AML-193 (cell line): ENCODE data around the gene SMIM12.
"Not testable (repeated sequence)": the region's sequence is repeated elsewhere in the genome, so short reads cannot be mapped to it uniquely, and the experiment has no call there.

Experiments used
- DNase-seq, 2 experiments: peaks; one replicate each; lab custom pipeline; 2025; lab: John Stamatoyannopoulos, UW

The SMIM12 gene

DNA sequence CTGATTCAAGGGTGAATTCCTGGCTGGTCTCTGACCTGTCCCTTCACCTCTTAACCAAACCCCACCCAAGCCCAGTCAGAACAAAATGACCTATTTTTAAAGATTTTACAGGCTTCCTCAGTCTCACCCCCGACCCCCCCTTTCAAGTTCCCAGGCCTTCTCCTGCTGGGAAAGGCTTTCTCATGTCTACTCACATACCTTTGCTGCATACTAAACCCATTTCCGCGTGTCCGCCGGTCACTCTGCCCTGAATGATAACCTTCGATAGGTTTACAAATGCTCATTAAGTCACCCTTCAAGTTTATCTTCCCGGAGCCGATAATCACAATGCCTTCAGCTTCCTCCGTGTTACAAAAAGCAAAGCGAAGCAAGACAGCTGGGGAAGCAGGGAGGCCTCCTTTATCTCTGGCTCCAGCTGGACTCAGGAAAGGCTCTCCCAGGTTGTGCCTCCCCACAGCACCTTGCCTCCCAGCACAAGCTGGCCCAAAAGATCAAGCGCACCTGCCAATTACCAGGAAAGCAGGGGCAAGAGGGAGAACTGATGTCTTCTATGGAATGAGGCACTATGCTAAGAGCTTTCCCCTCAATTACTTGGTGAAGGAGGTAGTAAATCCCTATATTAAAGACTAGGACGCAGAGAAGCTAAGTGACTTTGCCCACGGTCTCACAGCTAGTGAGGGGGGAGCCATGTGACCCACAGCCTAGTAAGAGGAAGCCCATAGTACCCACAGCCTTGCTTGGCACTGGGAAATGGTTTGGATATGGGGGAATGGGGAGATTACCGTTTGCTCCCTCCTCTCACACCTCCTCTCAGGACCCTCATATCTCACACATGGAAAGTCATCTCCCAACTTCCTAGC, 15.9 kb downstream of the SMIM12 start:
- no peak for DNase-seq

DNA sequence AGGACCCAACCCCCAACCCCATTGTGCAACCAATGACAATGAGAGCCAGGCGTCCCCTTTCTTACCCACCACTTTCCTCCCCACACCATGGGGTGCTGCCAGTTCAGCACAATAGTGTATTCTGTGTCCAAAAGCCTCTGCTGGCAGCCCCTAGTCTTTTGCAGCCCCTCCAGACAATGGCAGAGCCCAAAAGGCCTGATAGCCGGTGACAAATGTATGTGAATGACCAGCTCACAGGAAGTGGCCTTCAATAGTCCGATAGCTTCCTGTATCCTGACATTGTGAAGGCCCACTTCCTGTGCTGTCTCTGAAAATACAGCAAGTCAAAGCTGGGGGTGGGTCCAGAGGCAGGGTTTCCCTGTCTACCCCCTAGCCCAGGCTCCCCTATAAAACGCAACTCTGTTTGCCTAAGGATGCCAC, 16.6 kb downstream of the SMIM12 start:
- DNase-seq: no peak

DNA sequence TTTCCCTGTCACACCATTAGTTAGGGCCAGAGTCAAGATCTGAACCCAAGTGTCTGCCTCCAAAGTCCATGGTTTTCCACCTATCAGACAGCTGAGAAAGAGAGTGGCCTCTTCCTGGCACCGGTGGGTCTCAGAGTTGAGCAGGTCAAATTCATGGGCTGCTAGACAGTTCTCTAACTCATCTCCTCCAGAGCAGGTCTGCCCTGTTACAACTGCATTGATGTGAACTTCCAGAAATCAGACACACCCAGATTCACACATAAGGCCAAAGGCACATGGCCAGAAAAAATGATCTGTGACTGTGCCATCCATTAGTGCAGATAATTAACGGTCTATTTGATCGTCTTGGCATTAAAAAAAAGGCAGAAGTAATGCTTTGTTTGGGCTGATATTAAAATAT, 17.5 kb downstream of the SMIM12 start:
- DNase-seq: no peak

DNA sequence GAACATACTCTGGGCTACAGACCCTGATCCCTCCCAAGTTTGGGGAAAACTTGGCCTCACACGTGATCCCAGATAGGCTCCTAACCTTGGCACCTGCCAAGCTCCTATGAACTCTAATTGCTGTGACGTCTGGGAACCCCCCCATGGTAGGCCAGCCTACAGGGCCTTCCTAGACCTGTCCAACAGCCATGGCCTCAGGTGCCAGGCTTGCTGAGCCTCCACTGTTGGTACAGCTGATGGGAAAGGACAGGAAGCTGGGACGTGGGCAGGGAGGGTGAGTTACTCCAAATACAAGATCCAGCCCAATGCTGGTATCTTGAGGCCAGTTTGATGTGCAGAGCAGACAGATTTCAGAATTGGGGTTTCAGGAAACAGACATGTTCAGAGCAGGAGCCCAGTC, 19.1 kb downstream of the SMIM12 start:
- DNase-seq: no peak

DNA sequence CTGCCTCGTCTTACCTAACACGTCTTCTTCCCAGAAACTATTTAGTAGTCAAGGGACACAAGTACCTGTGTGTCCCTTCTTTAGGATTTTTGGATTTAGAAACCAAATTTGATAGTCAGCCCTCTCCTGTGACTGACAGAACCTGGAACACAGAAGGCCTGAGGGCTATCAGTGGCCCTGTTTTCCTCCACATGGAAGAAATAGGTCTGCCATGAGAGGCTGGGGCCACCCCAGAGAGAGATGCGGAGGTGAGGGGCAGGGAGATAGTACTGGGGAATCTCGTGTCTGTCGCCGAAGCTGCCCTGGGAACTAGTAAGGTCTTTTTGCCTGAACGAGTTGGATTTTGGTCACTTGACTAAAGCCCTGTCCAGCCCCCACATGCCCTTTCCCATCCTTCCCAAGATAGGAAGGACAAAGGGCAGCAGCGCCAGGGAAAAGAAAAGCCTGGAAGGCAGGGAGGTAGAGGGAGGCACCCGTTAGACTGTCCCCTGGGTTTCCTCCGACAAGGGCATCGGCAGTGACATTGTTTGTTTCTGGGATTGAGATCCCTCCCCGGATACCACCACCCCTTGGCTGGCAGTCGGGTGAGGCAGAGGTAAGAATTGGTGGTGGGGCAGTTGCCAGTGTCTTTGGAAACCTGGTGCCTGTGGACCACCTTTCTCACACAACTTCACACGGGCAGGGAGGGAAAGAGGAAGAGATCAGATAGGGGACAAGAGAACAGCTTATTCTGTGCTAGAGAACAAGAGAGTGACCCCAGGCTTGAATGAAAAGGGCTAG, 19.8 kb downstream of the SMIM12 start:
- no peak for DNase-seq

DNA sequence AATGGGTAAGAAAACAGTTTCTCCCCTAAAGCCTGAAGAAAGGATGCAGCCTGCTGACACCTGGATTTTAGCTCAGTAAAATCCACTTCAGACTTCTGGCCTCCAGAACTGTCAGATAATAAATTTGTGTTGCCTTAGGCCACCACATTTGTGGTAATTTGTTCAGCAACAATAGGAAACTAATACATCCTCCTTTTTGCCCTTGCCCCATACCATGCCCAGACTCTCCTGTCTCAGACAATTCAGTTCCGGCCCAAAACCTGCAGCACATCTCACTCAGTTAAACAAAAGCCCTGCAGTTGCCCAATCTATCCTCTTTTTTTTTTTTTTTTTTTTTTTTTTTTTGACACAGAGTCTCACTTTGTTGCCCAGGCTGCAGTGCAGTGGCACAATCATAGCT, 25.8 kb downstream of the SMIM12 start:
- peak; percentile 59 to 77 for DNase-seq

DNA sequence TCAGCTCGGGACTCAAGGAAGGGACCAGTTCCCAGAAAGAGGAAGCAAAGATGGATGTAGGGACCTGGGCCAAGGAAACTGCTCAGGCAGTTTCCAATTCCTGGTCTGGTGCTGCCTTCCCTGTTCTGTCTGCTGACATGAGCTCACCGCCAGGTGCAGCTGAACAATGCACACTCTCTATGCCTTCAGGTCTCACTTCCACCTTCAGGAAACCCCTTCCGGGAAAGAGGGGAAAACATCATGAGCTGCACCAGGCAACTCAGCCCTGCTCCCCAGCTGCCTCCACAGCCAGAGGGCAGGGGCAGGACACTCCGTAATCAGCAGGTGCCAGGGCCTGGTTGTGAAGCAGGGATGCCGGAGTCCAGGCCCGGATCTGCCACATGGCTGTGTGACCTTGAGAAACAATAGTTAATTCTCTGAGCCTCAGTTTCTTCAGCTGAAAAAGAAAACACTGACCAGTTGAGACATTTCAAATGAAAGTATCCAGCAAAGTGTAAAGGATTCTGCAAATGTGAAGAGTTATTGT, 27.8 kb downstream of the SMIM12 start:
- DNase-seq: no peak

DNA sequence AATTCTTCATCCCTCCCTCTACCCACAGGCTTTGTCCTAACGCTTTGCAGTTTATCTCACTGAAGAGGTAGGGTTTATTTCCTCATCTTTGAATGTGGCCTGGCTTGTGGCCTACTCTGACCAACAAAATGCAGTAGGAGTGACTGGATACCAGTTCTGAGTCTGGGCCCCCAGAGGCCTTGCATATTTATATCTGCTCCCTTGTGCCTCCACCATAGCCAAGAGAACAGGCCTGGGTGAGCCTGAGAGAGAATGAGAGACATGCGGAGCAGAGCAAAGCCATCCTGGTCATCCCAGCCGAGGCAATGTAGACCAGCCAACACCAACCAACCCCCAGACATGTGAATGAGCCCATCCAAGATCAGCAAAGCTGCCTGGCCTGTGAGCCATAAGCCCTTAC, 30.3 kb downstream of the SMIM12 start:
- DNase-seq: peak in 1 of 2 experiments; percentile 4

DNA sequence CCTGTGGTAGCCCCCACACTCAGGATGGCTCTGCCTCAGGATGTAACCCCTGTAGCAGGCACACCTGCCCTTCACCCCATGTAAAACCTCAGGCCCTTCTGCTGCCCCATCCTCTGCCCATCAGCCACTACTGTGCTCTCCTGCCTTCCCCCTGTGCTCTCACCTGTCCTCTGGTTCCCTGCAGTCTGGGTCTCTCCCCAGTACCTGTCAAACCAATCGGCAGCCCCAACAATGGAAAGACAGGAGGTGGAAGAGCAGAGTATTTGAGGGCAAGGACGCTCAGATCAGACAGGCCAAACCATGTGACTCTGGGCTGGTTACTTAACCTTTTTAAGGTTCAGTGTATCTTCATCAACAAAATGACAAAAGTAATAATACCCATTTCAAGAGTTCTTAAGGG, 30.9 kb downstream of the SMIM12 start:
- no peak for DNase-seq

DNA sequence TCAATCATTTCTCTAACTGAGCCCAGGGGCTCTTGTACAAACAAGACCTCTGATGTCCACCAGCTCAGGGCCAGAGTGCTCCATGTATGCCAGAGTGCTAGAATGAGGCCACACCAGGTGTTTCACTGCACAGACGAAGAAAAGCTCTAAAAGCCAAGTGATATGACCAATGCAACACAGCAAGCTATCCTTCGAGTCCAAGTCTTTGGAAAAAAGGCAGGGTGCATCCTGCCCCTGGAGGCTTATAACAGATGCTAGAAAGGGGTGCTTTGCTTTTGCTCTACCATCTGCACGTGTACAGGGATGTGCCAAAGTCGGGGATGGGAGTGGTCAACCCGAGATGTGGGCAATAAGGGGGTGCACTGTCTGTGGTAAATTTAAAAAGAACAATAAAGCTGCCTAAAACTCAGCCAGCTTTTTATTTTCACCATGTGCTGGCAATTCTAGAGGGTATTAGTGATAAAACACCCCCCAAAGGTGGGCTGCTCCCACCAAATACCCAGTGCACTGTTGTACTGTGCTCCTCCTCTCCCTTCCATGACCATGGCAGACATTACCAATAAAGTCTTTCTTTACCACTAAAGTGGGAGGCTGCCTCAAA, 32.1 kb downstream of the SMIM12 start:
- DNase-seq: no peak

DNA sequence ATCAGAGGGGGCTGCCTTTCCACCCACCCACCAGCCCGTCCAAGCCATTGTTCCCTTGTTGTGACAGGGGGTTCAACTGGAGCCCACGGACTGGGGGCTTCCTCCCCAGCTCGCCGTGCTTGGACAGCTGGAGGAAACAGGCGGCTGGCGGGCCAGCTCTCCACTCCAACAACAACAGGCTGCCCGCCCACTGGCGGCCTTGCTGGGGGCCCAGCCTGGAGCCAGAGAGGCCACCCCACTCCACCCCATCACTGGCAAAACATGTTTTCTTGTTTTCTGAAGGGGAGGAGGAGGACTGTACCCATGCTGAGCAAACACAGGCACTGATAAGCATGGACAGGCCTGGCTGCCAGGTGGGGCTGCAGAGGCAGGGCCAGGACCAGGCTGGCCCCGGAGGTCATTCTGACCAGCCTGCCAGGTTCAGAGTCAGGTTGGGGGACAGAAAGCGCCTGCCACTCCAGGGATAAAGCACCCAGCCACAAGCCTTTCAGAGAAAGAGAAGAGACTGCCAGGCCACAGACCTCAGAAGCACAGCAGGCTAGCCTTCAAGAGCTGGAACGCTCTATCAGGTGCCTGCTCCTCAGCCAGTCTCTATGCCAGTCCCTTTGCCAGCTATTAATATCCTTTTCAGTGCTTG, 34.0 kb downstream of the SMIM12 start:
- no peak for DNase-seq

DNA sequence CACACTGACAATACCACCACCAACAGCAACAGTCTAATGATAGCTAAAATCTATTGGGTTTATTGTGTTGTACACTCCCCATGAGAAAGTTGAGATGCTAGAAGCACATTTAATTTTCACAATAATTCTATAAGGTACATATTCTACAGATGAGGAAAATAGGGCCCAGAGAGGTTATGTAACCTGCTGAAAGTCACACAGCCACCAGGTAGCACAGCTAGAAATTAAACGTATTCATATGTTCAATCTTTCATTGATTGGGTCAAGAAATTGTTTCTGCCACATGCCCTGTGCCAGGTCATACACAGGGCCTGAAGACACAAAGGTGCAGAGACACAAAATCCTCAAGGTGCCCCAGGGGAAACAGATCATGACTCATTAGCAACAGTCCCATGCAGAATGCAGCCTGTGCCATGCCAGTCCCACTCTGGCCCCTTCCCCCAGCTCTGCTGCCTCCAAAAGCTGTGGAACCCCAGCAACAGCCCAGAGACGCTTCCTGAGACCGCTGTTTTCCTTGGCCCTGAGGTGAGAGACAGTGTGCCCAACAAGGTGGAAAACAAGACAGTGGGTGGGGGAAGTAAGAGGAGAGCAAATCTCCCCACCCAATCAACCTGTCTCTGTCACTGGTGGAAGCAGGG, 34.6 kb downstream of the SMIM12 start:
- DNase-seq: no peak

DNA sequence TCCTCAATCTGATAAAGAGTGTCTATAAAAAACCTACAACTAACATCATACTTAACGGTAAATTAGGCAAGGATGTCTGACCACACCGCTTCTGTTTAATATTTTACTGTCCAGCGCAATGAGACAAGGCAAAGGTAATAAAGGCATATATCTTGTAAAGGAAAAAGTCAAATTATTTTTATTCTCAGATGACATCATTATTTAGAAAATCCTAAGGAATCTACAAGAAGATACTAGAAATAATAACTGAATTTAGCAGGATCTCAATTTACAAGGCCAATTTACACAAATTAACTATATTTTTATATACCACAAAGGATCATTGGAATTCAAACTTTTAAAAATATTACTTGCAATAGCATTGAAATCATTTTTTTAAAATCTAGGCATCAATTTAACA, 37.3 kb downstream of the SMIM12 start:
- DNase-seq: peak; percentile 13 to 18

DNA sequence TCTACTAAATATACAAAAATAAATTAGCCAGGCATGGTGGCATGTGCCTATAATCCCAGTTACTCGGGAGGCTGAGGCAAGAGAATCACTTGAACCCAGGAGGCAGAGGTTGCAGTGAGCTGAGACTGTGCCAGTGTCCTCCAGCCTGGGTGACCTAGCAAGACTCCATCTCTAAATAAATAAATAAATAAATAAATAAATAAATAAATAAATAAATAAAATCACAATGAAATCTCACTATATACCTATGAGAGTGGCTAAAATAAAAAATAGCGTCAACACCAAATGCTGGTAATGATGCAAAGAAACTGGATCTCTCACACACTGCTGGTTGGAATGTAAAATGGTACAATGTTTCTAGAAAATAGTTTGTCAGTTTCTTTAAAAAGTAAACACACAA, 40.7 kb downstream of the SMIM12 start:
- DNase-seq: not testable (repeated sequence)

DNA sequence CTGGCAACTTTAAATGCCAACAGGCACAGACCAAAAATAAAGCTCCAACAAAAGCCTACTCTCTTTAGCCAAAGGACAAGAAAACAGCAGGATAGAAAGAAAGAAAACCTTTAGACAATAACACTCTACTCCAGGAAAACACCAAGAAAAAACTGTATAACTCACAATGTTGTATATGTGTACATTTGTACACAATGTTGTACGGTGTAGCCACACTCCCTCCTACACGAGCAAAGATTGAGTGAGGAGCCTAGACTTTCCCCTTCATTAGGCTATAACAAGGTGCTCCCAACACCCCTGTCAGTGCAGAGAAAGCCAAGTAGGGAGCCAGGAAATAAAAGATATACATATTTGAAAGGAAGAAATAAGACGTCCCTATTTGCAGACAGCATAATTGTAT, 42.8 kb downstream of the SMIM12 start:
- no peak for DNase-seq

DNA sequence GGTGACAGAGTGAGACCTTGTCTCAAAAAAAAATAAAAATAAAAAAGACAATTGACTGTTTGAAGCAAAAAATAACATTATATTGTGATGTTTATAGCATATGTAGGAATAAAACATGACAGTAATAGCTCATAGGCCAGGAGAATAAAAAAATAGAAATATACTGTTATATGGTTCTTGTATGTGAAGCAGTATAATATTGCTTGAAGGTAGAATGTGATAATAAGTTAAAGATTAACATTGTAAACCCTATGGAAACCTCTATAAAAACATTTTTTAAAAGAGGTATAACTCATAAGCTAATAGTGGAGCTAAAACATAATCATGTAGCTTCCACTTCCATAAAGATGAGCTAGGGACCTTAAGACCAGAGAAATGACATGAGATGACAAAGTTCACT, 43.2 kb downstream of the SMIM12 start:
- no peak for DNase-seq

DNA sequence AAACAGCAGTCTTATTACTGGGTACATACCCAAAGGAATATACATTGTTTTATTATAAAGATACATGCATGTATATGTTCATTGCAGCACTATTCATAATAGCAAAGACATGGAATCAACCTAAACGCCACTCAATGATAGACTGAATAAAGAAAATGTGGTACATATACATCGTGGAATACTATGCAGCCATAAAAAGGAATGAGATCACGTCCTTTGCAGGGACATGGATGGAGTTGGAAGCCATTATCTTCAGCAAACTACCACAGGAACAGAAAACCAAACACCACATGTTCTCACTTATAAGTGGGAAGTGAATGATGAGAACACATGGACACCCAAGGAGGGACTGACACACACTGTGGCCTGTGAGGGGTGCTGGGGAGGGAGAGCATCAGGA, 48.8 kb downstream of the SMIM12 start:
- DNase-seq: not testable (repeated sequence)

DNA sequence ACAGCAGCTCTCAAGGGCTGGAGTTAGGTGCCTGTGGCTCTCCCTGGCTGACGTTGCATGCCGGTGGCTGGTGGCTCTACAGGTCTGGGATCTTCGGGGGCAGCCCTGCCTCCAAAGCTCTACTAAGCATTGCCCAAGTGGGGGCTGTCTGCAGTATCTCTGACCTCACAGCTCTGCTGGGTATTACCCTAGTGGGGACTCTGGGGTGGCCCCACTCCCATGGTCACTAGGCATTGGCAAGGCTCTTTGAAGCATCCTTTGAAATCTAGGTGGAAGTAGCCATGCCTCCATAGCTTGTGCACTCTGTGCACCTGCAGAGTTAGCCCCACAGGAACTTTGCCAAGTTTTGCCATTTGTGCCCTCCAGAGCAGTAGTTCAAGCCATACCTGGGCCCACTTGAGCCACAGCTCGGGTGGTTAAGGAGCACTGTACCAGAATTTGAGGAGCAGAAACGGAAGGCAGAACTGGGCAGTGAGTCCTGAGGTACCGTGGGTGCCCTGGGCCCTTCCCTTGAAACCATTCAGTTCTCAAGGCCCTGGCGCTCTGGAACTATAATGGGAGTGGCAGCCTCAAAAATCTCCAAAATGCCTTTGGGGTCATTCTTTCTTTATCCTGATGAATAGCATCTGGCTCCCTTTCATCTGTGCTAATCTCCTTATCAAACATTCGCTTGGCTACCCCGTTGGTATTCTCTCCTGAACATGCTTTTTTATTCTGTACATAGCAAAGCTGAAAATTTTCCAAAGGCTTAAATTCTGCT, 51.3 kb downstream of the SMIM12 start:
- DNase-seq: no peak

DNA sequence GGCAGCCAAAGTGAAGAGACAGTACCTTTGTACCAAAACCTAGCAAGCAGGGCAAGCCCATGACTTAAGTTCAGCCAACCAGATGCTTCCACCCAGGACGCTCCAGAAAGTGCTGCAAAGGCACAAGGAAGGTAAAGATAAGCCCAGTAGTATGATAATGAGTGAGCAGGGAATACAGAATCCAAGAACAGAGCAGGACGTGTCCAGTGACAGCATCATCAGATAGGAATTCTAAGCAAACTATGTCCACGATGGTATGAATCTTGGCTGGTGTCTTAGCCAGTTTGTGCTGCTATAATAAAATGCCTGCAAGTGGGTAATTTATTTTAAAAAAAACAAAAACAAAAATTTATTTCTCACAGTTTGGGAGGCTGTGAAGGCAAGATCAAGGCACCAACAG, 53.2 kb downstream of the SMIM12 start:
- DNase-seq: no peak

DNA sequence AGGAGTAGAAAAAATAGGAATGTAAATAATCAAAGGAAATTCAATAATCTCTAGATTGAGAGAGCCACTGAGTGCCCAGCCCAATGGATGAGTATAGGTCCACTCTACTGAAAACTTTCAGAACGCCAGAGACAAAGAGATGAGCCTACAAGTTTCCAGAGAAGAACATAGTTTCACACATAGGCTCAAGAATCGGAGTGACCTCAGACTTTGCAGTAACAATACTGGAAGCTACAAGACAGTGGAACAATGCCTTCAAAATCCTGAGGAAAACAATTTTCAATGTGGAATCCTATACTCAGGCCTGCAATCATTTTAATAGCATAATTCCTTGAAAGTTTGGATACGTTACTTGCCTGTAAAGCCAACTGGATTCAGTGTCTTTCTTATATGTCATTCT, 55.8 kb downstream of the SMIM12 start:
- DNase-seq: no peak
